GM19193 (cell line): ENCODE measurements around the gene NT5DC3.

Source experiments
- POLR2A ChIP-seq: IDR thresholded peaks from 4 replicates; pipeline ENCODE4 v1.6.1; 2011; ENCODE audit not compliant: insufficient read depth, insufficient read length; ENCODE audit errors: extremely low read depth

NT5DC3 gene

GRCh38 chr12:103808239-103808880 is 32.7 kb downstream of the NT5DC3 start:
- no peak for TF ChIP-seq POLR2A

GRCh38 chr12:103807561-103808238 is 33.3 kb downstream of the NT5DC3 start:
- no peak for TF ChIP-seq POLR2A

- no peak for TF ChIP-seq POLR2A
Observed at GRCh38 chr12:103806803-103807202, 34.2 kb downstream of the NT5DC3 start.

GRCh38 chr12:103805655-103806360 is 35.2 kb downstream of the NT5DC3 start:
- no peak for TF ChIP-seq POLR2A

- no peak for TF ChIP-seq POLR2A
Observed at GRCh38 chr12:103803847-103804246, 37.2 kb downstream of the NT5DC3 start.

- no peak for TF ChIP-seq POLR2A
Observed at GRCh38 chr12:103802586-103802886, 38.5 kb downstream of the NT5DC3 start.

GRCh38 chr12:103801709-103802585 is 39.1 kb downstream of the NT5DC3 start:
- TF ChIP-seq POLR2A: no peak

GRCh38 chr12:103799857-103800771 is 40.9 kb downstream of the NT5DC3 start:
- TF ChIP-seq POLR2A: no peak

- TF ChIP-seq POLR2A: no peak
Observed at GRCh38 chr12:103799504-103799856, 41.6 kb downstream of the NT5DC3 start.

GRCh38 chr12:103798586-103798985 is 42.4 kb downstream of the NT5DC3 start:
- no peak for TF ChIP-seq POLR2A

- TF ChIP-seq POLR2A: no peak
Observed at GRCh38 chr12:103794309-103795213, 46.5 kb downstream of the NT5DC3 start.

- TF ChIP-seq POLR2A: no peak
Observed at GRCh38 chr12:103793512-103794045, 47.5 kb downstream of the NT5DC3 start.

- TF ChIP-seq POLR2A: no peak
Observed at GRCh38 chr12:103793046-103793445, 48.0 kb downstream of the NT5DC3 start.
